Dermis blood vessel endothelial cell (primary cell): Measurements from ENCODE around the gene FANK1. TPM values are rescaled to one million over a fixed set of nuclear protein-coding genes. Genes with fewer than 3 reads are reported as not detected.
A peak's percentile ranks its signal among the peaks of the same experiment; 100 is the strongest.
"Not testable (repeated sequence)": the region's sequence is repeated elsewhere in the genome, so short reads cannot be mapped to it uniquely, and the experiment has no call there.

ENCODE experiments used
- DNase-seq: peaks from one replicate; pipeline ENCODE4 v3.0.0; 2010
- total RNA-seq: library from RNA; depleted of rRNA; stranded (reverse); fragments of >200 nt; gene quantifications from 2 replicates; pipeline ENCODE4 v1.2.3, GENCODE V29; 2014

The FANK1 gene
- total RNA-seq, 1 donor from 2014 or later: 0.51 TPM

DNA sequence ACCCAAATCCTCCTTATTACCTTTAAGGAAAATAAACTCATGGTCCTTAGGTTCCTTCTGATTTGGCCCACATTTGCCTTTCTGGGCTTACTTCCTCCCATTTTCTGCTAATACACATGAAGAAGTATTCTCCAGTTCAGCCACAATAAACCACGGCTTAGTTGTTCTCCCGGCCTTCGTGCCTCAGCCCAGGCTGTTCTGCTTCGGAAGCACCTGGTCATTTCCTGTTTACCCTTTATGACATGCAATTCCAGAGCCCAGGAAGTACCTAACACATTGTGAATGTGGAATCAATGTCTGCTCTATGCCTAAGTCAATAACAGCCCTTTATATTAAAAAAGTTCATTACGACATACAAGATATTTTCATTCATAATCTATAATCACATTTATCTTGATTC, 4.0 kb upstream of the FANK1 start:
- peak; percentile 80 for DNase-seq

DNA sequence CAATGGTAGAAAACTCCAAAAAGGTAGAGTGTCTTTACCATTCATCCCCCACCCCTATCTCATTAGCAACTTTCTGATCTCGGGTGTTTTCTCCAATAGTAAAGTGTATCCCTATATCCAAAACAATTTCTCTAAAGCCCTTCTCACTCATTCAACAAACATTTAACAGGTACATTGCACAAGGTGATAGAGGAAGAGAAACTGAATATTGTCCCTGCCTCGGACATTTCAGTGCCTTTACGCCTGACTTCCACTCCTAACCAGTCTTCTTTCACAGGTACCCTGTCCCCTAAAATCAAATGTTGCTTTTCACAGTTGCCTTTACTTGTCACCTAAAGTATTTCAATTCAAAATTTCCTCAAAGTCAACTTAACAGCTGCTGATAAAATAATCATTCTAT, 2.2 kb upstream of the FANK1 start:
- not testable (repeated sequence) for DNase-seq

DNA sequence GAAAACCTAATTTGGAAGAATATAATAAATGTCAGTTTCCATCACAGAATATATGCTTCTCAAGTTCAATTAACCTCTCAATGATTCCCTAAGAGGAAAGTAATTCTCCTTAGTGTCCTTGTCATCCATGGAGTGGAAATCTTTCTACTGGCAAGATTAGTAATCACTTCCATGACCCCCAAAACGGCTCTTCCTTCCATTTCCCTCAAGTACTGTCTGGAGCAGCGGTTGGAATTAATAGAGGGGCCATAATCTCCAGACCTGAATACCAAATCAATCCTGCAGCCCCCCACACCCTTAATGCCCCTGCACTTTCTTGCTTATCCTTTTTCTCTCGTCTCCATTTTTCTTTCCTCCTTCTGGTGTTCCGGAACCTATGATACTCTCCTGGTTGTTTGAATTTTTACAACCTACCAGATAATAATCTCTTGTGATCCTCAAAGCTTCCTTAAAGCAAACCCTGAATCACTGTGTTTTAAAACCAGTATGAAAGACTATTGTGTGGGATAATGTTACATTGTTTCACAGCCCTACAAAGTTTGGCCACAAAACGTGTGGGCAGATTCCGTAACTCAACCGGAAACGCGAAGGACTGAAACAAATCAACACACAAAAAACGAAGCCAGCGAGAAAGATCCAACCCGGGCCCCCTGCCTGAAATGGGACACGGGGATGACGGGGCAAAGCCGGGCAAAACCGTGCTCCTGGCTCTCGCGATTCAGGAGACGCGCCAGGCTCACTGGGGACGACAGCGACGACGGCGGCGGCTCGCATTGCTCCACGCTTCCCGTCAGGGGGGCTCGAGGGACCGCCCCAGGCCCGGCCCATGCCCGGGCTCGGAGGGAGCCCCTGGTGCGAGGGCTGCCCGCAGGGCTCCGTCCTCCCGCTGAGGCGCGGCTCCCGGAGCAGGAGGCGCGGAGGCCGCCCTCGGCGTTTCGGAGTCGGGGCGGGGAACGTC, 955 bp upstream of the FANK1 start:
- DNase-seq: peak; percentile 77

DNA sequence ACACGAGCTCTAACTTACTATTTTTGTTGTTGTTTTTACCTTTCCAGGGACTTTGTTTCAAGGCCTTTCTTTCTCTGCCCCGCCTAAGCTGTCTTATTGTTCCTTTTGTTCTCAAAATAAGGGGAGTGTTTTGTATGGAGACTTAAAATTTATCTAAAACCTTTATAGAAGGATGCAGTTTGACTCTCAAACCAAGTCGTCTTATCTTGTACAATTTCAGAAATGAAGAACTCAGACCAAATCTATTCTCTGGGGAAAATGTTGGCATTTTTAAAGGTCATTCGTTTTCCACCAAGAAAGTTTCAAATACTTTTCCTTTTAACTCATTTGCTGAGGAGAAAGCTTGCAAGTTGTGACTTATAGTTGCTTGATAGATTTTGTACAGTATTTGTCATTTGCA, 953 bp downstream of the FANK1 start:
- not testable (repeated sequence) for DNase-seq

DNA sequence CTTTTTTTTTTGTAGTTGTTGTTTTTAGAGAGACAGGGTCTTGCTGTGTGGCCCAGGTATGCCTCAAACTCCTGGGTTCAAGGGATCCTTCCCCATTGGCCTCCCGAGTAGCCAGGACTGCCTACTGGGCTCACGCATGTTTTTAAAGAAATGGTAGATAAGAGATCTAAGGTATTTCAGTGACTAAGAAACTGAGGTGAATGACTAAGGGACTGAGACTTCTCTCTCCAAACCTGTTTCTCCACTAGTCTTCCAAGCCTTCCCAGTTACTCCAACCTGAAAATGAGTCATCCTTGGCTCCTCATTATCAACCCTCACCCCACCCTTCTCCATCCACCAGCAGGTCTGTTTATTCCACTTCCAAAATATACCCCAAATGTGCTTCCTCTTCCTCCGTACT, 4.6 kb downstream of the FANK1 start:
- not testable (repeated sequence) for DNase-seq

DNA sequence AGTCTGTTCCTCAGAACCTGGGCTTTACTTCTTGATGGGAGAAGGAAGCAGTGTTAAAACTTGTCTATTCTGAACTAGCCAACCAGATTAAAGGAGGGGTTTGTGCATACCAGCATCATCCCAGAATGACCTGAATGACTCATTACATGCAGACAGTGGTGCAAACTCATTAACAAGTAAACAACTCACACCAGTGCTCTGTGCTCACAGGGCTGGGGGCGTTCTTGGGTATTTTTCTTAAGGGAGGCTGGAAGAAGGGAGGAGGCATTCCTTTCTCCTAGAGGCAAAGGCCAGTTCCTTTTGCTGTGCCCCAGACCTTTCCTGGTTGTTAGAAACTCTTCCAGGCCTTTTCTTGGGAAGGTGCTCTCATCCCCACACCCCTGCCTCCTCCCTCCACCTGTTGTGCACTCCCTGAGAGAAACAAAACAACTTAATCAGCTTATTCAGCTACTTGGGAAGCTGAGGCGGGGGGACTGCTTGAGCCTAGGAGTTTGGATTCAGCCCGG, 6.8 kb downstream of the FANK1 start:
- not testable (repeated sequence) for DNase-seq

DNA sequence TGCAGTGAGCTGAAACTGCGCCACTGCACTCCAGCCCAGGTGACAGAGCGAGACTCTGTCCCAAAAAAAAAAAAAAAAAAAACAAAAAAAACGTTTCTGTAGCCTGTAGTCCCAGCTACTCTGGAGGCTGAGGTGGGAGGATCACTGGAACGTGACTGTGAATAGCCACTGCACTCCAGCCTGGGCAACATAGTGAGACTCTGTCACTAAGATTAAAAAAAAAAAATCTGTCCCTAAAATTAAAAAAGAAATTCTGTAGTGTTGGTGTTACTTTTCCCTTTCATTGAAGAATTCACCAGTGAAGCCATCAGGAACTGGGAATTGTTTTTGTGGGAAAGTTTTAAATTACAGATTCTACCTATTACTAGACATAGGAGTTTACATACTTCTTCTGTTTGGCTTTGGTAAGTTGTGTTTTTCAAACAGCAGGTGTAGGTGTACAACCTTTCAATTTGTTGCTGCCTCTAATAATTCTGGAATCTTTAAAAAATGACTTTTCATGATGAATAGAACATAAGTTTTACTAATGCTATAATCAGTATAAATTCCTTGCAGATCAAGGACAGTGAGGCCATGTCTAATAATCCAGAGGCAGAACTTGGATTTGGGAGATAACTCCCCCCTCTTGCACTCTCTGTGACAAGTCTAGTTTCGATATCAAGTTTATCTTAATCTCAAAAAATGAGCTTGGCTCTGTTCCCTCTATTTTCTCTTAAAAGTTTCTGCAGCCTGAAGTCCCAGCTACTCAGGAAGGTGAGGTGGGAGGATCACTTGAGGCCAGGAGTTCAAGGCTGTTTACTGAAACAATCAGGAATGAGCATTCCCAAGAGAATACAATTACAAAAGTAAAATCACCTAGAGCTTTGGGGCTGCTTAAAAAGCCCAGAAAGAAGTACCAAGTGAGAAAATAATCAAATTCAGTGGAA, 9.0 kb downstream of the FANK1 start:
- not testable (repeated sequence) for DNase-seq

DNA sequence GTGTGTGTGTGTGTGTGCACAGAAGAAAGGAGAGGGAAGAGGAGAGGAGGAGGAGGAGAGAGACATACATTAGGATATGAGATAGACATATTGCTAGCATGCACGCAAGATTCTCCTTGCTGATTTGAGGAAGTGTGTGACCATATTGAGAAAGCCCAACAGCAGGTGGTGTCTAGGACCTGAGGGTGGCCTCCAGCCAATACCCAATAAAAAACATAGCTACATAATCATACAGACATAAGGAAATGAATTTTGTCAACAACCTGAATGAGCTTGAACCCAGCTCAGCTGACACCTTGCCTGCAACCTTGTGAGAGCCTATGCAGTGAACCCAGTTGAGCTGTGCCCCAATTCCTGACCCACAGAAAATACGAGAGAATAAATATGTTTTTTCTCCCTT, 11.2 kb downstream of the FANK1 start:
- DNase-seq: not testable (repeated sequence)

DNA sequence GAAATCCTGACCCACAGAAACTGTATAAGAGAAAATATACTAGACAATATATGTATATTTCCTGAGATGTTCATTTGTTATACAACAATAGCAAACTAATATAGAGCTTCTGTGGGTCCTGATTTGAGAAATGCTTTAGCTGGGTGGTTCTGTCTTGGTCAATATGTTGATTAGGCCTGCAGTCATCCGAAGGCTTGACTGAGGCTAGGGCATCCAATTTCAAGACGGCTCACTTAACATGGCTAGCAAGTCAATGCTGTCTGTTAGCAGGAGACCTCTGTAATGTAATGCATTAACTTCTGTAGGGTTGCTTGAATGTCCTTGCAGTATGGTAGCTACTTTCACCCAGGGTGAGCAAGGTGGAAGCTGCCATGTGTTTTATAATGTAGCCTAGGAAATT, 12.4 kb downstream of the FANK1 start:
- not testable (repeated sequence) for DNase-seq

DNA sequence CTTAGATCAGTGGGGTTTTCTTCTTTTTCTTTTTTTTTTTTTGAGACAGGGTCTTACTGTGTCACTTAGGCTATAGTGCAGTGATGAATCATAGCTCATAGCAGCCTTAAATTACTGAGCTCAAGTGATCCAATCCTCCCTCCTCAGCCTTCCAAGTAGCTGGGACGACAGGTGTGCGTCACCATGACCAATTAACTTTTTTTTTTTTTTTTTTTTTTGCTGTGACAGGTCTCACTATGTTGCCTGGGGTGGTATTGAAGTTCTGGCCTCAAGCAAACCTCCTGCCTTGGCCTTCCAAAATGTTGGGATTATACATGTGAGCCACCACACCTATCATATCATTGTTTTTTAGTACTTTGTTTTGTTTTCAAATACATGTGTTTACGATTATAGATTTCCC, 13.1 kb downstream of the FANK1 start:
- DNase-seq: not testable (repeated sequence)

DNA sequence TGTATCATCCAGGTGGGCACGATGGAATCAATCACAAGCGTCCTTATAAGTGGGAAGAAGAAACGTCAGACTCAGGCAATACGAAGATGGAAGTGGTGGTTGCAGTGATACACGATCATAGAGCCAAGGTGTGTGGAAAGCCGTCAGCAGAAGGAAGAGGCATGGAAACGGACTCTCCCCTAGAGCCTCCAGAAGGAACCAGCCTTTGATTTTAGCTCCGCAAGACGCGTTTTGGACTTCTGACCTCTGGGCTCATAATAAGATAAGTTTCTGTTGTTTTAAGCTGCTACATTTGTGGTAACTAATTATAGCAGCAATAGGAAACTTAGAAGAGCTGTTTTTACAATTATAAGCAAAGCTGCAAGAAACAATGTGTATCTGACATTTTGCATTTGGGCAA, 14.8 kb downstream of the FANK1 start:
- no peak for DNase-seq

DNA sequence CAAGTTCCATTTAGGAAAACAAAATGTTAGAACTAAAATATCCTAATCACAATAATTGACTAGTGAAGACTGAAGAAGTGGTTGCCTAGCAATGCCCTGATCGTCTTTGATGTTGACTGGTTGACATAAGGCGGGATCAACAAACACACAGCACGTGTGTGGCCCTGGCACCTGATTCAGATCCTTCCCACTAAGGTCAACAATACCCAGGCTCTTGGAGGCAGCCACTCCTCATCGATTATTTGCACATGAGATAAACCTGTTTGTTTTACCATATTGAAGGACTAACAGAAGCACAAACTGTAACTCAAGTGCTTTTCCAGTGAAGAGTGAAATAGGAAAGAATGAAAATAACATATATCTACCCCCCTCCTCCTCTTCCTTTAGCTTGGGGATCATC, 15.6 kb downstream of the FANK1 start:
- no peak for DNase-seq

DNA sequence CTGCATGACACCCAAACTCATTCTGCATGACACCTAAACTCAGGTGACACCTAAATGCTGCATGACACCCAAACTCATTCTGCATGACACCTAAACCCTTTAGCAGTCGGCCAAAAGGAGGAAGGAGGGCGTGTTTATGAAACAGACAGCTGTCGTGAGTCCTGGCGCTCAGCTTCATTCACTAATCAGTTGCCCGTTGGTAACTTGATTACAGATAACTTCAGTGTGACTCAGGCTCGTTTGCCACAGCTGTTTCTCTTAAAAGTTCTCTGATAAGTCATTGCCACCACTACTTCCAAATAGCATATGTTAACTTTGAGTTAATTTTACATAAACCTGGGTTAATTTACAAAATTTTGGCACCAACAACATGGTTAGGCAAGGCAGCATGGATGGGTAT, 16.9 kb downstream of the FANK1 start:
- DNase-seq: not testable (repeated sequence)

DNA sequence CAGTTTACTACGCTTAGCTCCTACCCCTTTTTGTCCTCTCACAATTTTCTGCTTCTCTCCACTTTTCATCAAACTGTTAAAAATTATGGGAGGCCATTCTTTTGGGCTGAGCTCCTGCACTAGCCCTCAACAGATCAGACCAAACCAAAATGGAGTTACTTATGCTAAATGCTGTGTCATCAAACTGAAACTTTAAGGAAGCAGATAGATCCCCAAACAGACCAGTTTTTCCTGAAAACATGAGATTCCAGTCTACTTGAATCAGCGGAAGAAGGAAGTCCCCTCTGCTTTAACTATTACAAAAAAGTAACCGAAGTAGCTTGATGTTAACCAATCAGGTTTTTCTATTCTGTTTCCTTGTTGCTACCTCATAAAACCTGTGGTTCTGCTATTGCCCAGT, 20.6 kb downstream of the FANK1 start:
- DNase-seq: no peak

DNA sequence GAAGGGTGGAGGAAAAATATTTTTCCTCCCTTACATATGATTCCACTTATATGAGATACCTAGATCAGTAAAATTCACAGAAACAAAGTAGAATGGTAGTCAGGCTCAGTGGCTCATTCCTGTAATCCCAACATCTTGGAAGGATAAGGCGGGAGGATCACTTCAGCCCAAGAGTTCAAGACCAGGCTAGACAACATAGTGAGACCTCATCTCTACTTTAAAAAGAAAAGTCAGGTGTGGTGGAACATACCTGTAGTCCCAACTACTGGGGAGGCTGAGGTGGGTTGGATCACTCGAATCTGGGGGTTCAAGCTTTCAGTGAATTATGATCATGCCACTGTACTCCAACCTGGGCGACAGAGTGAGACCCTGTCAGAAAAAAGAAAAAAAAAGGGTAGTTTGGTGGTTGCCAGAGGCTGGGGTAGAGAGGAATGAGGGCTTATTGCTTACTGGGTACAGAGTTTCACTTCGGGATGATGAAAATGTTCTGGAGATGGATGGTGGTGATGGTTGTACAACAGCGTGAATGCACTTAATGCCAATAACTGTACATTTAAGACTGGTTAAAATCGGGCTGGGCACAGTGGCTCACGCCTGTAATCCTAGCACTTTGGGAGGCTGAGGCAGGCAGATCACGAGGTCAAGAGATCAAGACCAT, 21.5 kb downstream of the FANK1 start:
- DNase-seq: not testable (repeated sequence)

DNA sequence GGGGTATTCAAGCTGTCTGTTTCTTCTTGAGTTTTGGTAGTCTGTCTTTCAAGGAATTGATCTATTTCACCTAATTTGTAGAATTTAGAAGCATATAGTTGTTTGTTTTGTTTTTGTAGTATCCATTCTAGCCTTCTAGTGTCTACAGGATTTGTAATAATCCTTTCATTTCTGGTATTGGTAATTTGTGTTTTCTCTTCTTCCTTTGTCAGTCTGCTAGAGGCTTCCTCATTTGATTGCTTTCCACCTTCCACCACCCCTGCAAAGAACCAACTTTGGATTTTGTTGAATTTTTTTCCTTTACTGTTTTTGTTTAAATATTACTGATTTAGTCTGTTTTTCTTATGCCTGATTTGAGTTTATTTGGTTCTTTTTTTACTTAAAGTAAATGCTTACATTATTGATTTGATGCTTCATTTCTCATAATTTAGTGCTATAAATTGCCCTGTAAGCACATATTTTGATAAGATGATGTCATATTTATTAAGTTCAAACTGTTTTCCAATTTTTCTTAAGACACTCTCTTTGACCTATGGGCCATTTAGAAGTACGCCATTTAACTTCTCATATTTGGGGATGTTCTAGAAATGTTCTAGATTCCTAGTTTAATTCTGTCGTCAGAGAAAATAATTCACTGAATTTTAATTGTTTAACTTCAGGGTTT, 25.4 kb downstream of the FANK1 start:
- not testable (repeated sequence) for DNase-seq

DNA sequence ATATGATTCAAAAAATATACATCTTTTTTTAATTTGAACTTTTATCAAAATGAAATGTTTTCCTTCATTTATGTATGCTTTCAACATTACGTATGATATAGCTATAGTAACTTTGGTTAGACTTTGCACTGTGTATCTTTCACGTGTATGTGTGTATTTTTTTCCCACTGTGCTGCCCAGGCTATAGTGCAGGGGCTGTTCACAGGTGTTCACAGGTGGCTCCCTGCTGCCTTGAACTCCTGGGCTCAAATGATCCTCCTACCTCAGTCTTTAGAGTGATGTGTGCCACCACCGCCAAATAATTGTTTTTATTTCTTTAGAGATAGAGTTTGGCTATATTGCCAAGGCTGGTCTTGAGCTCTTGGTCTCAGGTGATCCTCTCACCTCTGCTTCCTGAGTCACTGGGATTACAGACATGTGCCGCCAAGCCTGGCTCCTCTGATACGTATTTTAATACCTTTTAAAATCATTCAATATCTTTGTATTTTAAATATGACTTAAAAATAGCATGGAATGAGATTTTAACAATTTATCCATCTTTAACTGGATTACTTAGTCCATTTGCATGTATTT, 29.0 kb downstream of the FANK1 start:
- no peak for DNase-seq

DNA sequence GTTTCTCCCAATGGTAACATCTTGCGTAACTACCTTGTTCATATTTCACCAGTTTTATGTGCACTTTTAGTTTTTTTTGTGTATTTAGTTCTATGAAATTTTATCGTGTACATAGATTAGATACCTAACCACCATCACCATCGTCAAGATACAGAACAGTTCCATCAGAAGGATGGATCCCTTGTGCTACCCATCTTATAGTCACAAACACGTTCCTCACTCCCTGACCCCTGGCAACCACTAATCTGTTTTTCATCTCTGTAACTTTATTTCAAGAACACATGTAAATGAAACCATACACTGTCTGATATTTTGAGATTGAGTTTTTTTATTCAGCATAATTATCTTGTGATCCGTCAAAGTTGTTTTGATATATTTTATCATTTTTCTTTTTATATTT, 29.9 kb downstream of the FANK1 start:
- DNase-seq: no peak

DNA sequence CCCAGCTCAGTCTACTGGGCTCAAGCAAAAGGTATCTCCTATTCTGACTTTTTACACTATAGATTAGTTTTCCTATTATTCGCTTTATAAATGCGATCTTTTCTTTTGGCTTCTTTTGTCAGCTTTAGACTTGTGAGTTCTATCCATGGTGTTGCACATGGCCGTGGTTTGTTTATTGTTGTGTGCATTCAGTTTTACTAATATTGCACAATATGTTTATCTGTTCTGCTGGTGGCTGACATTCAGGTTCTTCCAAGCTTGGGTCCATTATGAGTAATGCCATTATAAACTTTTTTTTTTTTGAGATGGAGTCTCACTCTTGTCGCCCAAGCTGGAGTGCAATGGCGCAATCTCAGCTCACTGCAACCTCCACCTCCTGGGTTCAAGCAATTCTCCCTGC, 30.9 kb downstream of the FANK1 start:
- not testable (repeated sequence) for DNase-seq

DNA sequence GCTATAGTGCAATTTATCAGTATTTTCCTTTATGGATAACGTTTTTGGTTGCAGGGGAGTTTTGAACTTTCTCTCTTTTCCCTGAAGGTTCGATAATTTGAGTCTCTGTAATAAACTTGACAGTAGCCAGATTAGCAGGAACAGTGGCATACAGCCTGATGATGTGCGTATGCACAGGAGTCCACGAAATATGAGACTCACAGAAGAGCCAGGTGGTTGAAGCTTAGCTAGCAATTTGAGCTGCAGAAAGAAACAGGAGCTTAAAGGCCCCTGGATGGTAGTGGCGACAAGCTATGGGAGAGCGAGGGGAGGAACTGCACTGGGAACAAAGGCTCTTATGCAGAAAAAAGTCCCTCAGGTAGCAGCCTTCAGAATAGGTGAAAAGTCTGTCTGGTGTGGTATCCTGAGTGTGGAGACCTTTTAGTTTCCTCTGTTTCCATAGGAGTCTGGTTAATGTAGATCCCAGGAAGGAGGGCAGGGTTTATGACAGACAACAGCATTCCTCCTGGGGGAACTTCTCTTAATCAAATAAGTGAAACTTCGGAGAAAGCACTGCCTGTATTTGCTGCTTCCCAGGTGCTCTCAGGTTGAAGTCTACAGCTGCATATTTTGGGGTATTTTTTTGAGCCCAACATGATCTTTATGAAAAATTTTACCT, 32.7 kb downstream of the FANK1 start:
- DNase-seq: no peak

DNA sequence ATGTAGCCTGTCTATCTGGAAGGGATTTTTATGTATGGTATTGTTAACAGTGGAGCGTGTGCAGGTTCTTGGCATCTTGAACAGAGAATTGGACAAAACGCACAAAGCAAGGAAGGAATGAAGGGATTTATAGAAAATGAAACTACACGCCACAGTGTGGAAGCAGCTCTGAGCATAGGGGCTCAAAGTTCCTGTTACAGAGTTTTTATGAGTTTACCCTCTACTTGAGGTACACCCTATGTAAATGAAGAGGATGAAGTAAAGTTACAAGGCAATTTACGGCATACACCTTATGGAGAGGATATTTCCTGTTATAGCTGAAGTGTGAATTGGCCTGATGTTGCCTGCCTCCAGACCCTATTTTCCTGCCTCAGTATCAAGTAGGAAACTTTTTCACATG, 33.3 kb downstream of the FANK1 start:
- no peak for DNase-seq
